NCI-H2227 (cell line): ENCODE results near the gene COX5A.
A peak's percentile ranks its signal among the peaks of the same experiment; 100 is the strongest.

Source experiments
- DNase-seq: peaks from one replicate; lab custom pipeline; 2025; ENCODE audit not compliant: unreplicated experiment; lab: John Stamatoyannopoulos, UW

The COX5A gene

DNA sequence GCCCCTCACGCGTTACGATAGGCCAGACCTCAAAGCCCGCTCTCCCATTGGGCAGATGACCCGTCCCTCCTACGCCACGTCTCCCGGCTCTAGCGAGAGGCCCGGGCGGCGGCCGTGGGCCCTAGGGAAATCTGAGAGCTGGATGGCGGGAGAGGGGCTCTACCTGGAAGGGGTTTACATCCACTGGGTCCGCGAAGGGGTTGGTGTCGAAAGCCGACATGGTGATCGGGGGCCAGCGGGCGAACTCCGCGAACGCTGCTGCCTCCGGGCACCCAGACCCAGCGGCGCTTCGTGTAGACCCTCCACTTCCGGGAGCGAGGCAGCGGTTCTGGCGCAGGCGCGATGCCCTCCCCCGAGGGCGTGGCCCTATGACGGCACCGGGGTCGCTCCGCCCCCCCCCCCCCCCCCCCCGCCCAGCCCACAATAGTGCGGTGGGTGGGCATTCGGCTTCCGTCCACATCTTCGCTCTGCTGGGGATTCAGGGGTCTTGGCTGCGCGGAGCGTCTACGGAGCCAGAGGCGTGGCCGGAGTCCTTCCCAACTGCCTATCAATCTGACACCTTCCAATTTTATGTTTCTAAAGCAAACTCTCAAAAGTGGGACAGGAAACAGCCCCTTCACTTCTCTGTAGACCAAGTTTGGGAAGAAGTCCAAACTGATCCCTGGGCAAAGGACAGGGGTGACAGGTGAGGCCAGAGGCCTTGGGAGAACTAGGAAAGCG, 64.7 kb downstream of the COX5A start, which contains the start of gene SCAMP2:
TSS of gene SCAMP2 (minus strand) at position 330 of the 720 bp plus-strand sequence. CDS start at position 220, 110 bp downstream.
- peak; percentile 92 for DNase-seq

DNA sequence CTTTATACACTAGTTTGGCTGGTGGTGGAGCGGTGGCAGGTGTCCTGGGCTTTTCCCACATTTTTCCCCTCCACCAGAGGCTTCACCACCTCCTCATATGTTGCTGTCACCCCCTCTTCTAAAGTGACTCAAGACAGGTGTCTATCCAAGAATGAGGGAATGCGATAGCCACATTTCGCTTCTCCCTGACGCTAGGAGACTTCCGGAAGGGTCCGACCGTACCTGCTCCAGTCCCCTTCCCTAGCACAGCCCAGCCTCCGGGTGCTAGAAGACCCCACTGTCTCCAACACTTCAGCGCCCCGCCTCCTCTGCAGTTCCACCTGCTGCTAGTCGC, 65.2 kb downstream of the COX5A start:
- DNase-seq: no peak

- DNase-seq: peak; percentile 23
Observed at GRCh38 chr15:74870436-74871215, 67.2 kb downstream of the COX5A start.
